Measurements from ENCODE around the gene TAL1.
"Not testable (repeated sequence)": the region's sequence is repeated elsewhere in the genome, so short reads cannot be mapped to it uniquely, and the experiment has no call there.

The TAL1 gene

GRCh38 chr1:47210666-47211065, 21.4 kb downstream of the TAL1 start:
- DNase-seq: no peak

DNA sequence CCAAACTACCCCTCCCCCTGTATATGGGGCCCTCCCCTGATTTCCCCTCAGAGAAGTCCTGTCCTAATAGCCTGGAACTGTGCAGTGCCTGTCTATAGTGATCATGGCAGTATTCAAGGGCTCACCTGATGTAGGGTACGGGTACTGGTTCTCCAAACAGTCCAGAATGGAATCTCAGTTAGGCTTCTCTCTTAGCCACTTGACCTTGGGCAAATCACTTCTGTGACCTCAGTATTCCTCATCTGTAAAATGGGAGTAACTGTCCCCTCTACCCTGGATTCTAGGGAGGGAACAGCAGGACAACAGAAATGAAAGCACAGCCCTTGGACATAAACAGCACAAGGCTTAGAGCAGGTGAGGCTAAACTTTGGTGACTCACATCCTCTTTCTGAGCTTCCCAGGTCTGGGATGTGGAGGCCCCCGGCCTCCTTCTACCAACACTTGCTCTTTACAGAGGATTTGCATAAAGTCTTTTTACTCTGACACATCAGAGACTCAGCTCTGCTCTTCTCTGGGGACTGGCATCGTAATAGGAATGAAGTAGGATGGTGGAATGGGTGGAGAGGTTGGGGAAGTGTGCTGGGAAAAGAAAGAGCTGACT, 22.2 kb downstream of the TAL1 start:
- DNase-seq: no peak

DNA sequence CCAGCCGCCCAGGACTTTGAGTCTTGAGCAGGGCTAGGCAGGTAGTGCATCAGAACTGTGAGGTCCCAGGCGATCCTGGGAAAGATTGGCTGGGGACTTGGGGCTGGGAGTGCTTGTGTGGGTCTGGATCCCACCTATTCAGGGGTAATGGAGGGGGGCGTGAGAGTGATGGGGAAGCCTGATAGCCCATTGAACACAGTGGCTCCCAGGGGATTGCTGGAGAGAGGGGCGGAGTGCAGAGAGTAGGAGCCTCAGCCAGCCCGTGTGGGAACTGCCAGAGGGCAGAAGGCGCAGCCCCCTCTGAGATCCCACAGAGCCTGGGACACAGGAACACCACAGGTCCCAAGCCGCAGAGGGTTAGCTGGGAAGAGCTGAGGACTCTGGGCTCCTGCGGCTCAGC, 22.9 kb downstream of the TAL1 start:
- no peak for DNase-seq

DNA sequence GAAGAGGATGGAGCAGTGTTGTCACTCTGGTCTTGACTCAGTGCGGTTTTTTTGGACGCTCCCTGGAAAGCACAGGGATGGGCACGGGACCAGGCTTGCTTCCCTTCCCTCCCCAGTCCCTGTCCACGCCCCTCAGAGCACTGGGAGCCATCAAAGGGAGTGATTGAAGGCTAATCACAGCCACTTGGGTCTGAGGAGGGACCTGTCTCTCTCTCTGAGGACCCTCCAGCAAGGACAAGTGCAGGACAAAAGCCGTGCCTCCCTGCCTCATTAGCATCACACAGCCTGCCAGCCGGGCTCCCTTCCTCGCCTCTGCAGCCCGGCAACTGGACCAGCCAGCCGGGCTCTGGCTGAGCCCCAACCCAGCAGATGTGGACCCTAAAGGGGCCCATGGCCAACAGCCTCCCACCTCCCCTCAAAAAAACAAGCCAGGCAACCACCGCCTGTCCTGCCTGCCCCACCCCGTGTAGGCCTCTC, 23.6 kb downstream of the TAL1 start:
- no peak for DNase-seq

DNA sequence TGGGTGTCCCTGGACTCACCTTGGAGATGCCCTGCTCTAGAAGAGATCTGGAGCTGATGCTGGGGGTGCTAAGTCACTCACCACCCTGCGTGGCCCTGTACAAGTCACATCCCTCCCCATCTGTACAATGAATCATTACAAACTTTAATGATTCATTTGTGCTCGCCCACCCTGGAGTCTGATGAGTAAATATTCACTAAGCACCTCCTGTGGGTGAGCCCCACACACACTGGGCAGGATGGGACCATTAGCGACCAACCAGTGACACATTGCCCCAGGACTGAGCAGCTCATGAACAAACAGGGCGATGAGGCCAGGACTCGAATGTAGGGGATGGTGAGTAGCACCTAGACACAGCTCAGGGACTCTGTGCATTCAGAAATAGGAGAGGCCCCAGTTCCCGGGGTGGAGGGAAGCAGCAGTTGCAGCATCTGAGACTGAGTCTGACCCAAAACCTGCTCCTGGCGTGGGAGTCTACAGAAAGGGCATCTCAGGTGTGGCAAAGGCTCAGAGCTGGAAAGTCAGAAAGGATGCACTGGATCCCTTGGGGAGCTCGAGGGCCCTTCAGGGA, 24.1 kb downstream of the TAL1 start:
- no peak for DNase-seq

GRCh38 chr1:47205918-47206317, 26.1 kb downstream of the TAL1 start:
- DNase-seq: no peak

GRCh38 chr1:47203504-47203903, 28.5 kb downstream of the TAL1 start:
- not testable (repeated sequence) for DNase-seq

- DNase-seq: no peak
Measured at GRCh38 chr1:47201179-47201578, 30.8 kb downstream of the TAL1 start.

DNA sequence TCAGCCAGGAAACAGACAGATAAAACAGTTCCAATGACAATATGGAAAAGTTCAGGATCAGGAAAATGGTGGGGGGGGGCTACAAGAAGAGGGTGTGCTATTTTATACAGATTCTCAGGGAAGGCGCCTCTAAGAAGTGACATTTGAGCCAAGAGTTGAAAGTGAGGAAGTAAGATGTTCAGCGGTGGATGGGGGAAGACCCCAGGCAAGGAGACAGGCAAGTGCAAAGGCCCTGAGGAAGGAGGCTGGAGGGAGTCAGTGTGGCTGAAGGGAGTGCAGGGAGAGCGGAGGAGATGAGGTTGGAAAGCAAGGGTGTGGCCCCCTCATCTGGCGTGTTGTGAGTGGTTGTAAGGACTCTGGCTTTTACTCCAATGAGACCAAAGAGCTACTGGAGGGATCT, 33.8 kb downstream of the TAL1 start:
- DNase-seq: no peak

- DNase-seq: no peak
Measured at GRCh38 chr1:47196622-47197021, 35.4 kb downstream of the TAL1 start.

DNA sequence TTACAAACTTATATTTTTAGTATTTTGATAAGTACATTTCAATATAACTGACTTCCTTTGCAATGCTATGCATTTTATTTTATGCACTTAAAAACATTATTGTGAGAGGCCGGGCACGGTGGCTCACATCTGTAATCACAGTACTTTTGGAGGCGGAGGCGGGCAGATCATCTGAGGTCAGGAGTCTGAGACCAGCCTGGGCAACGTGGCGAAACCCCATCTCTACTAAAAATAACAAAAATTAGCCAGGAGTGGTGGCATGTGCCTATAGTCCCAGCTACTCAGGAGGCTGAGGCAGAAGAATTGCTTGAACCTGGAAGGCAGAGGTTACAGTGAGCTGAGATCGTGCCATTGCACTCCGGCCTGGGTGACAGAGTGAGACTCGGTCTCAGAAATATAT, 36.0 kb downstream of the TAL1 start:
- DNase-seq: not testable (repeated sequence)

- DNase-seq: no peak
Measured at GRCh38 chr1:47194311-47194710, 37.7 kb downstream of the TAL1 start.

DNA sequence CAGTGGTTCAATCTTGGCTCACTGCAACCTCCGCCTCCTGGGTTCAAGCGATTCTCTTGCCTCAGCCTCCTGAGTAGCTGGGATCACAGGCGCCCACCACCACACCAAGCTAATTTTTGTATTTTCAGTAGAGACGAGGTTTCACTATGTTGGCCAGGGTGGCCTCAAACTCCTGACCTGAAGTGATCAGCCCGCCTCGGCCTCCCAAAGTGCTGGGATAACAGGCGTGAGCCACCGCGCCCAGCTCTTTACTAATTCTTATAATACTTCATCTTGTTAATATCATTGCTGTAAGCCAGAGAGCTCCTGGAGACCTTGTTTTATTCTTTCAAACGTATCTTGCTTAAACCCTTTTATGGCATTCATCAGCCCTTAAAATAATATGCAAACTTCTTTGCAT, 38.5 kb downstream of the TAL1 start:
- not testable (repeated sequence) for DNase-seq

DNA sequence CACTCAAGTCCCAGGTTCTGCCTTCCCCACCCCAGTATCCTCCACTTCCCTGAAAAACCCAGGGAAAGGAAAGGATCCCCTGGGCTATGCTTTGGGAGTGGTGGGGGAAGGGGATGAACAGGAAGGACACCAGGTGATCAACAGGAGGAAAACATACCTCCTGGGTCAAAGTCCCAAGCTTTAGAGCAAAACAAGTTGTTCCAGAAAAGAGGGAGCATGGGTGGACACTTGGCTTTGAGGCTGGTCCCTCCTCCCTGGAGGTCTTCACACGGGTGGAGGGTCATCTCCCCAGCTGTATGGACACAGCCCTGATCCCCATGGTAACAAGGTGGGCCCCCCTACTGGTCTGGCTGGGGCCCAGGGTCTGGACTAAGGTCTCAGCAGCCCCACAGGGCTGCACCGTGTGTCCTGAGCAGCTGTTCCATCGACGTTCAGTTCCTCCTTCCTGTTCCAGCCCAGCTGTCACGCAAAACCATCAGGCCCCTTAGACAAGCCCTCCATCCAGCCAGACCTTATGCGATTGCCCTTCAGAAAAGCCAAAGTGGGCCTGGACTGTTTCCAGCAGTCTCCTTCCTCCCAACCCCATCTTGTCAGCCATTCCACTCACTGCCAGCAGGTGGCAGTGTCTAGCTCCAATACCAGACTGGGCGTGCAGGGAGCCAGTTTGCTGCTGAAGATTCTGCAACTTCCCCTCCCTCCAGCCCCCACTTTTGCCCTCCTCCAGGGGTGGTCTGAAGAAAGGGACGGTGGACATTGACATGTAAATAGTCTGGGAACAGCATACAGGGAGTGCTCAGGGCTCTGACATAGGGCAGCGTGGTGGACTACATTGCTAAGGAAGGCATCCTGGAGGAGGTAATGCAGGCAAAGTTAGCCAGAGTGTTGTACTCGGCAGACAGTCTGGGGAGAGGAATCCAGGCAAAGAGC, 39.3 kb downstream of the TAL1 start:
- peak; percentile 98 for DNase-seq

DNA sequence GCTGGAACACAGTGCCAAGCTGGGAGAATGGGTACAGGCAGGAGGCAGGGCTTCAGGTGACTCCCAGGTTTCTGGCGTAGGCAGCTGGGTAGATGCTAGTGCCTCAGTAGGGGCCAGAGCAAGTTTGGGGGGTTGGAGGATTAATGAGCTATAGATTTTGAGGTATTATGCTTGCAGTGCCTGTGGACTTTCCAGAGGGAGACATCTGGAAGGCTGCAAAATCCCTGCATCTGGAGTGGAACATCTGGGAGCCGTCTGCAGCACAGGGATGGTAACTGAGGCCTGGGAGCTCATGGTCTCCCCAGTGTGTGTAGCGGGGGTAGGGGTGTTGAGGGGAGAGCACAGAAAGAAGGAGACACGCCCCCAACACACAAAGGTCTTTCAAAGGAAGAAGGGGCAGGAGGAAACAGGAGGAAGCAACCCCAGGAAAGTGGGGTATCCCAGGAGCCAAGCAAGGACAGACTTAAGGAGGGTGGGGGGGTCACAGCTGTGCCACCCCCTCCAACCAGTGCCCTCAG, 40.0 kb downstream of the TAL1 start:
- DNase-seq: no peak

GRCh38 chr1:47190857-47191256, 41.2 kb downstream of the TAL1 start:
- DNase-seq: no peak

- no peak for DNase-seq
Measured at GRCh38 chr1:47190509-47190855, 41.5 kb downstream of the TAL1 start.

DNA sequence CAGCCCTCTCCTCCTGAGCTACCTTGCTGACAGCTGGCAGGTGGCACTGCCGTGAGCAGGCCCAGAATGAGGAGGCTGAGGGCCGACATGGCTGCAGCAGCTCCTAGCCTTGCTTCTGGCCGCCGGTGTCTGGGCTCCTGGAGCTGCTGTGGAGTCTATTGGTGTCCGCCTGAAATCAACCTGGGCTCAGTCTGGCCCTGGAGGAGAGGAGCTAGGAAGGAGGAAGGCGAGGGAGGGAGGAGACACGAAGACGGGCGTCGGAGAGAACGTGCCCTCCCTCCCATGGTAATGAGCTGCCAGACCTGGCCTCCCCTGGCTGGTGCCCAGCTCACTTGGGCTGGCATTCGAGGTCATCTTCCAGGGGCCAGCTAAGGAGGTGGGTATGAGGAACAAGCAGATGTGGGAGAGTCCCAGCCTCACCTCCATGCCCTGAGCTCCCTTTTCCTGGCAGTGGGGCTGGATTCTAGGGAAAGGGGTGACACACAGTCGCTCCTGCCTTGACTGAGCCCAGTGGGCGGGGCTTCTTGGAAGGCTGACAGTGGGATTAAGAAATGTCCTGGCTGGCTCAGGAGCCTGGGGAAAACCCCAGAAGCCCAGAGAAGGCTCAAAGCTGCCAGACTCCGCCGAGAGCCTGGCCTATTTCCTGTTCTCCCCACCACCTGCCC, 42.0 kb downstream of the TAL1 start, which contains the start of gene PDZK1IP1:
TSS of gene PDZK1IP1 (minus strand) at position 193 of the 665 bp plus-strand sequence. CDS start at position 89, 104 bp downstream.
- DNase-seq: peak; percentile 20

- DNase-seq: no peak
Measured at GRCh38 chr1:47188791-47189785, 42.9 kb downstream of the TAL1 start.

- no peak for DNase-seq
Measured at GRCh38 chr1:47187926-47188250, 44.1 kb downstream of the TAL1 start.

- no peak for DNase-seq
Measured at GRCh38 chr1:47187231-47187925, 44.6 kb downstream of the TAL1 start.
